Activated effector memory CD4-positive, alpha-beta T cell treated with Interleukin-2 at 50 U/mL for 16 hours (primary cell): ENCODE data around the gene ARL4C.
A peak's percentile ranks its signal among the peaks of the same experiment; 100 is the strongest.

ENCODE experiments used
- DNase-seq: peaks from one replicate; pipeline ENCODE4 v3.0.0-alpha.2; 2020

The ARL4C gene, protein sequence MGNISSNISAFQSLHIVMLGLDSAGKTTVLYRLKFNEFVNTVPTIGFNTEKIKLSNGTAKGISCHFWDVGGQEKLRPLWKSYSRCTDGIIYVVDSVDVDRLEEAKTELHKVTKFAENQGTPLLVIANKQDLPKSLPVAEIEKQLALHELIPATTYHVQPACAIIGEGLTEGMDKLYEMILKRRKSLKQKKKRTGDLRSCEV

DNA sequence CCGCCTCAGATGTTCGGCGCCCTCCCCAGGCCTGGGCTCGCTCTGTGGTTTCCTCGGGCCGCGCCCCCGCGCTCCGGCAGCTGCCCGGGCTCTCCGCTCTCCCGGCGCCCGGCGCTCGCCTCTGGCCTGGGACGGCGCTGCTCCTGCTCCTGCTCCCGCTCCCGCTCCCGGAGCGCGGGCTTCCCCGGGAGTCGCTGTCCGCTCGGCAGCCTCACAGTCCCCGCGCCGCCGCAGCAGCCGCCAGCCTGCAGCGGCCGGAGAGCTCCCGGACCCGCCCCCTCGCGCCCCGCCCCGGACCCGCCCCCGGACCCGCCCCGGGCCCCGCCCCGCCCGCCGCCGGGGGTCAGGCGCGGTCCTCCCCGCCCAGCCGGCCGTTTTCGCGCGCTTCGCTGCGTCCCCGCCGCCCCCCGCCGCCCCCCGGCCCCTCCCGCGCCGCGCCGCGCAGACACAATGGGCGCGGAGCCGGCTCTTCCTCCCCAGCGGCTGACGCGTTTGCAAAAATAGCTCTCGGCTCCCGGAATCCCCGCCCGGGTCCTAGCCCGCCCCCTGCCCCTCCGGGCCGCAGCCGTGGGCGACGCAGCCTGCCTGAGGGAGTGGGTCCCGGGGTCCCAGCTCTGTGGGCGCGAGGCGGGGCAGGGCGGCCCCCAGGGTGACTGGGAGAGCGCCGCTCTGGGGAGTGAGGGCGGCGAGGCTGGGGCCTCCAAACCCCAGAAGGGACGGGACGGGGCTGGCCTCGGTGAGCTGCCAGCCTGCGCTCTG, at the start of gene ARL4C:
ARL4C (minus strand) TSS at position 247 of the 759 bp plus-strand sequence. CDS start 495 bp downstream, outside the sequence.
- DNase-seq, result peak; percentile 74

DNA sequence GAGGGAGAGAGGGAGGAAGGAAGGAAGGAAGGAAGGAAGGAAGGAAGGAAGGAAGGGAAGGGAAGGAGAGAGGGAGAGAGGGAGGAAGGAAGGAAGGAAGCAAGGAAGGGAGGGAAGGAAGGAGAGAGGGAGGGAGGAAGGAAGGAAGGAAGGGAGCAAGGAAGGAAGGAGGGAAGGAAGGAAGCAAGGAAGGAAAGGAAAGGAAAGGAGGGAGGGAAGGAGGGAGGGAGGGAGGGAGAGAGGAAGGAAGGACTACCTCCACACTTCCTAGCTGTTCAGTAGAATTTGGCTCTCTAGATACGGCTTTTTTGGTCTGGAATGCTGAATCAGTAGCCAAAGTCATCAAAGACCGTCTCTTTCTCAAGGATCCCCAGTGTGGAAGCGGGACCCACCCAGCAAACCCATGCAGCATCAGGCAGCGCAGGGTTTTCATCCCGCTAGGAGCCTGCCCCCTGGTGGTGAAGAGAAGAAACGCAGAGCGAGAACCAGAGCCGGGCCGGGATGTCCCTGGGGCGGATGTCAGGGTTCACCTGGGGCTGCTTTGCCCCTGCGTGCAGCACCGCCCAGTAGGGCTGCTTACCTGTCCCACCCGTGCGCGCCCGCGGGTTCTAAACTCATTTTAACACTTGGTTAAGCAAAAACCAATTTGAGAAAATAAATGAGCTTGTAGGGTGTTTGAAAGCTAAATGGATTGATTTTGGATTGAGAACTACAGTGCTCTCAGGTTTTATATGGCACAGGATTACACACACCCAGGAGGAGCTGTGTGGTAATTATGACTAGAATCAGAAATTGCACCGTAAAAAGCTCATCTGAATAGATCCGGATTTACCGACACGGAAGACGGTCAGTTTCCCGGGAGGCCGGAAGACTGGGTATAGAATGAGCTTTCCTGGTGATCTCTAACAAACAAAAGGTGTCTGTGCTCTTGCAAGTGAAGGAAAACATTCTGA, 48.1 kb upstream of the ARL4C start:
- peak; percentile 67 for DNase-seq

DNA sequence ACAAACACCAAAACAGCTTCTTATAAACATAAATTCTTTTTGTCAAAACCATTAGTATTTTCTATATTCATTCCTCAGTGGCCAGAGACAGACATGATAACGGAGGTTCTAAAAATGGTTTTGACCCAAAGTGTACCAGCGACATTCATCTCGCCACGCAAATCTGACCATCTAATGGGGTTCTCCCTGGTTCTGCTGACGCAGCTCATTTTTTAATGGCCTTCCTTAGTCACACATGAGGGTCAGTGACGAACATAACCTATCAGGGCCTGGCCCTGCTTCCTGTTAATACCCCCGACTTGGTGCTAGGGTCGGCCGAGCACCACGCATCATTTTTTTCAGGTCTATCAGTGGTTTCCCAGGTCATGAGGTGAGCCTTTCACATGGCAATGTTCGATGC, 45.9 kb upstream of the ARL4C start:
- DNase-seq, result no peak

DNA sequence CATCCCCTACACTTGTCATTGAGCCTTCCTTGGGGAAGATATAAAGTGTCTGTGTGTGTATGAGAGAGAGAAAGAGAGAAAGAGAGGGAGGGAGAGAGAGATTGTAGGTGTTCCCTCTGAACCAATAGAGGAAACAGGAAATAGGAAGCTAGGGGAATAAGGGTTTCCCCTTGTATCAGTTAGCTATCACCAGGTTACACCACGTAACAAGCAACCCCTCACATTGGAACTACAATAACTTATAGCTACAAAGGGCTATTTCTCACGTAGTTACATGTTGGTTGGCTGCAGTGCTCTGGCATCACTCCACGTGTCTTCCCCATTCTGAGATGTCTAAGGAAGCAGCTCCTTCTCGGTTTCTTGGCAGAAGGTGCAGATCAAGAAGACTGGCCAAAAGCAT, 41.0 kb upstream of the ARL4C start:
- no peak for DNase-seq

DNA sequence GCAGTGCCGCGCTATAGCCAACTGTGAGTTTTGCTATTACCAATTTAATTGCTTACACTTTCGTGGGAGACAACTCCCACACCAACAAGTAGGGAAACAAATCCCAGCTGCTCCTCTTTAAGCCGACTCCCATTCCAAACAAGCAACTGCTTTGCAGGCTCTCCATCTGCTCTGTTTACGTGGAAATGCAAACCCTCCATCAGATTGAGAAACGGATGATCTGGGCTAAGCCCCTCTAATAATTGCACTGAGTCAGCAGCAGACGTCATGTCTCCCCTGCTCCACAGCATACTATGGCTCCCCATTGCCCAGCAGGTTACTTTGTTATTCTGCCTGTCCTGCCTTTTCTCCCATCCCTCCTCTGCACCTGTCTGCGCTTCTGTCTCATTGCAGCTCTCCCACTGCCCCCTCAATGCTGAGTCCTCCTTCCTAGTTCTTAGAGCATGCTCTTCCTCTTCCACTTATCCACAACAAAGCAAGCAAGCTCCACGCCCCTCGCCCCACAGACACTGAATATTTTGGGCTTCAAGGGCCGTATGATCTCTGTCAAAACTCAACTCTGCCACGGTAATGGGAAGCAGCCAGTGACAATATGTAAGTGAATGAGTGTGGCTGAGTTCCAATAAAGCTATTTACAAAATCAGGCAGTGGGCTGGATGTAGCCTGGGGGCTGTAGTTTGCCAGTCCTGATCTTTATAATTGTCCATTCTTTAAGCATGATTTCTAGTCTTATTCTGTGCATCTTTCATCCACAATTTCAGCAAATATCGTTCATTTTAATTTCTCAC, 39.5 kb upstream of the ARL4C start:
- no peak for DNase-seq

DNA sequence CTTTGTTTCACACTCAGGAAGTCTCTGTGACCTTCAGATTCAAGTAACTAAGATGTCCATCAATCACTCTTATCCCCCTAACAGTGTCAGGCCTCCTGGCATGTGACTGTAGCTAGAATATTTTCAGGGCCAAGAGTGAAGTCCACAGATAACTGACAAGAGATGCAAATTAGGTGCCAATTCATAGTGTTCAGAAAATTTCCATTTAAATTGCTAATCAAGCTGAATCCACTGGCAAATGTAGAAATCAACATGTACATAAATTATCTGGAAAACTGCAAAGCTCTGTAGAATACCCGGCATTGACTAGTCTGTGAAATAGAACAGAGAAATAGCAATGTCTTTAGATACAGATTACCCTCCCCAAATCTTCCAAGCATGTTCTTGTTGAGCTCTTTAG, 38.6 kb upstream of the ARL4C start:
- no peak for DNase-seq

DNA sequence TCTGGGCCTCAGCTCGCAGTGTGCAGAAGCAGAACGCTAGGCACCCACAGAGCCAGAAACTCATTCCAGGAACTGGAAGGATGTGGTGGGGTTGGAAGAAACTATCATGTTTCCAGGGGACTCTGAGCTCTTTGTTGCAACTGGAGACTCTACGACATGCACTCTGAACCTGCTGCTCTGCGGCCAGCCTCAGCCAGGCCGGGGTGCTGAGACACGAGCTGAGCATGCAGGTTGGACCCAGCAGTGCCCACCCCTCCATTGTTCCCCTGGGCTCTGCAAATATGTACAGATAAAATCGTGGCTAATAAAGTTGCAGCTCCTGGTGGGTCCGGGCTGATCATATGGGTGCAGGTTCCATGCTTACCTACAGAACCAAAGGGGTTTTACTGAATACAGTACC, 37.6 kb upstream of the ARL4C start:
- no peak for DNase-seq

DNA sequence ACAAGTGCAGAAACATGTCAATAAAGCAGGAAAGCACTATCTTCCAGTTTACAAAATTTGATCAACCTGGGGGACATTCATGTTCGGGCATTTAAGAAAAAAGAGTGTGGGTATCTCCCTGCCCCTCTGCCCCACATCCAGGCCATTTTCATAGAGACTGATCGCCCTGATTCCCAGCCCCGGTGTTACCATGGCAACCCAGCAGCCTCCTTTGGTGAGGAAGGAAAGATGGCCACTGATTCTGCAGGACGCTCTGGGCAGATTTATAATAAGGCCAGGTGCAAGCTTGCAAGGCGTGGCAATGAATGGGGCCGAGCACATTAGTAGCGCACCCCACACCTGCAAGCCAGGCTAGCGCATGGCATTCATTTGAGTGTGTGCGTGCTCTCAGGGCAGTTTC, 36.7 kb upstream of the ARL4C start:
- DNase-seq, result no peak

DNA sequence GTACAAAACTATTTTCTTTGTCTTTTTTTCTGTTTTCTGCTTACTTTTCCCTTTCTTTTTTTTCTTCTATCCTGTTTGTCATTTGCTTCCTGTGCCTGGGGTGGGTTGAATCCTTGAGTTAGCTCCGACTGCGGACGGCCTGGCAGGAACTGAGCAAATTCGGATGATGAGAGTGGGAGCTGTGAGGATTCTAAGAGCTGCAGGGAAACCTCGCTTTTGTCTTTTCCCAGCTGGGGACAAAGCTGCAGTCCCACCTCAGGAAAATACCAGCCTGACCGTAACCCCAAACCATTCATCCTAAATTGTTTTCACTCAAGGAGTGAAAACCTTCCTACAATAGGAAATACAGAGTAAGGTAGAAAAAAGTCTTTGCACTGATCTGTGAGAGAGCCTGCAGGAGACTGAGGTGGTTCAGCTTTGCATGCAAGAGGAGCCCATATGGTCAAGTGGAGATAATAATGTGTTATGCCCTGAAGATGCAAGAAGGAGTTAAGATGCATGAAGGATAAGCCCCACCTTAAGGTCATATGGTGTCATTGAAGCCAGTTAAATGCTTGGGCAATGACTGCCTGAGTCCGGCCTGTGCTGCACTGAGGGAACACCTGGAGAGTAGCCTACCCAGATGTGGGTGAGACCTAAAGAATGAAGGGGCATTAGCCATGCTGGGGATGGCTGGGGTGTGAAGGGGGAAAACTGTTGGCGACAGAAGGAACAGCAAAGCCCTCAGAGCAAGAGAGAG, 31.7 kb upstream of the ARL4C start:
- no peak for DNase-seq

DNA sequence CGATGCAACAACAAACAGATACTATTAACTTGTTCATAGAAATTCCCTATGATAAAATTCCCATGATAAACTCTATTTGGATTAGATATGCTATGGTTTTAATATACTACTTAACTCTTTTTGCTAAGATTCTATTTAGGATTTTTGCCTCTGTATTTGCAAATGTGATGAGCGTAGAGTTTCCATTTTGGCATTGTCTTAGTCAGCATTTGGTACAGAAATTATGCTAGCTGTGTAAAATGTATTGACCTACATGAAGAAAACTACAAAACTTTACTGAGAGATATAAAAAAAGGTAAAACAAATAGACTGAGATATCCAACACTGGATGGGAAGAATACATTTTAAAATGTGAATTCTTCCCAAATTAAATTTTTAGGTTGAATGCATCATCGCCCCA, 29.8 kb upstream of the ARL4C start:
- no peak for DNase-seq

DNA sequence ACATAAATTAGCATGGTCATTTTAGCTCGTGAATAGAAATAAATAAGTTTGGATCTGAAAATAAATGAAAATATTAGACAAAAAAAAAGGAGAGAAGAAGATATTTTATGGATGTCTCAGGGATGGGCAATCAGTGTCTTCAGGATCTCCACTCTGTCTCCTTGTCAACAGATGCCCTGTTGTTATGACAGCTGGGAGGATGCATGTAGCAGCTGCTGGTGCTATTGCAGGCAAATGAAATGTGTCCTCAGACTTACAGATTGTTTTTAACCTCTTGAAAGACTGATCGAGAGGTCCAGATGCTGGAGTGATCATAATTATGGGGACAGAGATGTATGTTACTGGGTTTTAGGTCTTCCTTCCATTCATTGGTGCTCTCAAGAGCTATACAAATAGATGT, 24.7 kb upstream of the ARL4C start:
- DNase-seq, result no peak

DNA sequence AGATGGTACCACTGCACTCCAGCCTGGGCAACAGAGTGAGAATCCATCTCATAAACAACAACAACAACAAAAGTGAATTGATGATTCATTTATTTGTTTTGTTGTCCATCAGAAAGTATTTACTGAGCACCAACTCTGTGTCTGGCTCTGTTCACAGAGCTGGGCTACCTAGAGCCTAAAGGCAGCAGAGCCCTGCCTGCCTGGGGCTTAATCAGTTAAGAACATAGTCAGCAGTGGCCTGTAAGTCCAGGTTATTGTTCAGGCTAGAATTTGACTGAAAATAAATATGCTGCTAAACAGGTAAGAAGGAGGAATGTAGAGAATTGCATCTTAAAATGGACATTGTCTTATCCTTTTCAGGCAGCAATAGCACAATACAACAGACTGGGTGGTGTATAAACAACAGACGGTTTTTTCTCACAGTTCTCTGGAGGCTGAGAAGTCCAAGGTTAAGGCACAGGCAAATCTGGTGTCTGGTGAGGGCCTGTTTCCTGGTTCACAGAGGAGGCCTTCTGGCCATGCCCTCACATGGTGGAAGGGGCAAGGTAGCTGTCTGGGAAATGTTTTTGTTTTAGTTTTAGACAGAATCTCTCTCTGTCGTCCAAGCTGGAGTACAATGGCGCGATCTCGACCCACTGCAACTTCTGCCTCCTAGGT, 22.2 kb upstream of the ARL4C start:
- DNase-seq, result no peak

DNA sequence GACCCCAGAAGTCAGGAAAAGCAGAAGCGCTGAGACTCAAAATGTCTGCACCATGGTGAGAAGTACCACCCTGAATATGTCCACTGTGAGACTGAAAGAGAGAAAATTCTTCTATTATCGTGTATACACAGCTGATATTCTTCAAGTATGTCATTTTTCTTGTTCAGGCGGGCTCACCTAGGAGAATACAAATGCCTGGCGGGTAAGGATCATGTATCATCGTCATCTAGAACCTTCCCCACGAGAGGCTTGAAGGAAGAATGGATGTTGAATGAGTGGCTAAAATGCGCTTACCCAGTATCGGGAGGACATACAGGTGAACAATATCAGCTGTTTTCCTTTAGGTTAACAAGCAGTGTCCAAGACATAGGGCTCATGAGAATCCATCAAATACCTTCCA, 21.1 kb upstream of the ARL4C start:
- no peak for DNase-seq

DNA sequence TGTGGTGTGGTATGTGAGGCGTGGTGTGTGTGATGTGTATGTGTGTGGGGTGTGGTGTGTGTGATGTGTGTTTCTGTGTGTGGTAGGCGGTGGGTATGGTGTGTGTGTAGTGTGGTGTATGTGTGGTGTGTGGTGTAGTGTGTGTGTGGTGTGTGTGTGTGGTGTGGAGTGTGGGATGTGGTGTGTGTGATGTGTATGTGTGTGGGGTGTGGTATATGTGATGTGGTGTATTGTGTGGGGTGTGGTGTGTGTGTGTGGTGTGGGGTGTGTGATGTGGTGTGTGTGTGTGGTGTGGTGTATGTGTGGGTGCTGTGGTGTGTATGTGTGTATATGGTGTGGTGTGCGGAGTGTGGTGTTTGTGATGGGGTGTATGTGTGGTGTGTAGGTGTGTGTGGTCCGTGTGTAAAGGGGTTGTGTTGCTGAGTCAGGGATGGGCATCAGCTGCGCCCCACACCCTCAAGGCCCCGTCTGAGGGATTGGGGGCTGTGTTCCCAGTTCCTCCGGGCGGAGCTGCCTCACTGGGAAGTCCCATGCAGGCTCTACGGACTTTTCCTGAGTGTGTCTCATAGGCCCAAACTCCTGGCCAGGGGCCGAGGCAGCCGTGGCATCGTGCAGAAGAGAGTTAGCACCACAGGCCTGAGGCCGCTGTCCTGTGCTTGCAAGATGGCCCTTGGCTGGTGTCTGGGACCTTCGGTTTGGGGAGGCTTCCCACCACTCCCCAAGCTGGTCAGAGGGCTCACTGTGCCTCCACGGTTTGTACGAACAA, 18.2 kb upstream of the ARL4C start:
- DNase-seq, result no peak

DNA sequence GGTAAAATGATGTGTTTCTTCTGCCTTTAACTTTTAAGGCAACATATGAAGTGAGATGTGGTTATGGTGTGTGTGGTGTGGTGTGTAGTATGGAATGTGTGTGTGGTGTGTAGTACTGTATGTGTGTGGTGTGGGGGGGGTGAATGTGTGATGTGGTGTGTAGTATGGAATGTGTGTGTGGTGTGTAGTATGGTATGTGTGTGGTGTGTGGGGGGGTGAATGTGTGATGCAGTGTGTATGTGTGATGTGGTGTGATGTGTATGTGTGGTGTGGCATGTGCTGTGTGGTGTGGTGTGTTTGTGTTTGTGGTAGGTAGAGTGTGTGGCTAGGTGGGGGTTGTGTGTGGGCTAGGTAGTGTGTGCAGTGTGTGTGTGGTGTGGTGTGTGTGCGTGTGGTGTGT, 17.2 kb upstream of the ARL4C start:
- DNase-seq, result no peak

DNA sequence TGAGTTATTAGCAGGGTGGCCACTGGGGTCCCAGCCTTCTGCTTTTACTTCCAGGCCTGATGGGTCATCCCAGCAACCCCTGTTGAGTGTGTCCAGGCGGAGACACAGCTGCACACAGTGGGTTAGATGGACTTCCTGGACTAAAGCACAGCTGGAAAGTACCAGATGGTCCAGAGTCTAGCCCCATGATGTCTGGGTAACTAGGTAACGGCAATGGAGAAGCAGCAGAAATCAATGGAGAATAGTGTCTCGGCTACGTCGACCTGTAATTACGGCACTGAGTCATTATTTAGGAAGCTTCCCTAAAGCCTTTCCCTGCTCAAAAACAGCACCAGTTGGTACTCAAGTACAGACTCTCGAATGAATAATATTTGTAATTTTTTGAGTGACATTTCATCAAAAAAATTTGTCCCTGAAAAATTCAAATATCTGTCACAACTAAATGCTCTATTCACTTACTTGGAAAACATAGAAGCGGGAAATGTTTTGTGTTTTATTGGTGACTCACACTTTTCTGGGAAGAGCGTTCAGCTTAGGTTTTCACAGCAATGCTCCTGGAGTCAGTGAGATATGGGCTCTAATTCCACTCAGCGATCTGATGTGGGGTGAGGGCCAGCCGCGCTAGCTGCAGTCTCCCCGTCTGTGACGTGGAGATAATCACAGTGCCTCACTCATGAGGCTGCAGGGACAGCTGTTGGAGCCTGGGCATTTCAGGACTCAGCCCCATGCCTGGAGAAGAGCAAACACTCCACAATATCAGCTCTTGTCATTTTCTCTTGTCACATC, 16.2 kb upstream of the ARL4C start:
- no peak for DNase-seq

DNA sequence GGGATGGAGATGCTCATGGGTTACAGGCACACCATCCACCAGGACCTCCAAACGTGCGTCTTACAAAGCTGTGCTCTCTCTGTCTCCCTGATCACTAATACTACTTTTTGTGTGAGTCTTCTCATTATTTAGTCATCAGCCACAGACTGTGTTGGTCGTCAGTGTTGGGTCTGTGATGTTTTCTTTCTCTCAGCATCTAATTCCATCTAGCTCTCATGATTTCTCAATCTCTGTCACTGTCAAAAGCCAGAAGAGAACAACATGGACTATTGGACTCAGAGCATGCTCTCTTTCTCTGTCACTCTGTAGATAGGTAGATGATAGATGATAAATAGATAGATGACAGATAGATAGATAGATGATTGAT, 6.0 kb upstream of the ARL4C start:
- DNase-seq, result no peak

DNA sequence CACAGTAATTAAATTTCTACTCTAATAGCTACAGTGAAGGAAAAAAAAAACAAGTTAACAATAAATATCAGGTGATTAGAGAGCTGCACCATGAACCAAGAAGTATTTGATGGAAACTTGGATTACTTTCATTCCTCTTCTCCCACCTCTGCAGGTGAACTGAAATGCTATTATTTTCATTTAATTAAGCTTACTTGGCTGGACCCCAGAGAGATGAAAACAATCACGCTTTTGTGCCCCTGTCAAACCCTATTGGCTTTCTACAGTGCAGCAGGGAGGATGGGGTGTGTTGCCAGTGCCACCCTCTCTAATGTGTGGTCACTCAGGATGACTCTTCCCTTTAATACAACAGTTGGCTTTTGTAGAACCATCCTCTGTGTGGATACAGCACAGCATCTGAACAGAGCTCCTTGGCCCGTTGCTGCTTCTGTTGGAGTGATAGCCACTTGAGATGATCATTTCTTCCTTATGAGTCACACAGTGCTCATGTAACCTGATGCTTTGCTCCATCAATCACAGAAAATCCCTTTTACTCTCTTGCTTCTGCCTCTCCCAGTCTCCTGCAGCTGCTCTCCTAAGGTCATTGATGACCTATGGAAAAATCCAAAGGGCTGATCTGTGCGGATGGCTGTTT, 5.5 kb upstream of the ARL4C start:
- no peak for DNase-seq

DNA sequence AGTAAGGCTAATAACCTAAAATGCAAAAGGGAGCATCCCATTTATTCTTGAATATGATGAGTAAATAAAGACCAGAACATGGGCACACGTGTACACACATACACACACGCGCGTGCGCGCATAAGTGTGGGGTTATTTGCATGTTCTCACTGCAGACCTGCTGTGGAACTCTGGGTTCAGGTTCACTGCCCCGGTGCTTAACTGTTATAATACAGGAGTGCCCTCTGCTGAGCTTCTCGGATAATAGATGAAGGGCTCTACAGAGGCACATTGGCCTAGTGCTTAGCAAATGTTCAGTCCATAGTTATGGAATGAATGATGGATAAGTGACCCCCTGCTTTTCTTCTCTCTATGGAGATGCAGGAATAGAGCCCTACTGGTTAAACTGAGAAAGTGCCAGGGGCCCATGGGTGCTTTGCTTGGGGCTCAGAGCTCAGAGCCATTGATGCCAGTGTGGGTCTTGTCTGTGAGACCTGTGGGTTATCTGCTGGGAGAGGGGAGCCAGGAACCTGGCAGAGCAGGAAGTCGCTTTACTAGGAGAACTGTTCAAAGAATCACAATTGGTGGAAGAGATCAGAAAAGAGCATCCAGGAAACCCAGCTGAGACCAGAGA, 3.6 kb upstream of the ARL4C start:
- DNase-seq, result peak; percentile 66
